Inflammatory macrophage treated with lipopolysaccharide for 4 hours (primary cell): ENCODE measurements around the gene TTLL12.
"Not testable (repeated sequence)": the region's sequence is repeated elsewhere in the genome, so short reads cannot be mapped to it uniquely, and the experiment has no call there.

Experiments
- DNase-seq: peaks from one replicate; pipeline ENCODE4 v3.0.0-alpha.2; 2020

Gene TTLL12

GRCh38 chr22:43152003-43152356 is 35.0 kb downstream of the TTLL12 start:
- DNase-seq: no peak

- DNase-seq: peak; percentile 60
Observed at GRCh38 chr22:43151251-43152002, 35.5 kb downstream of the TTLL12 start, which contains the start of gene TSPO. Gene TSPO (plus strand): TSS chr22:43151559. CDS start chr22:43159239, 7,680 bp downstream.

GRCh38 chr22:43150731-43151206 is 36.2 kb downstream of the TTLL12 start:
- no peak for DNase-seq

GRCh38 chr22:43148581-43148980 is 38.4 kb downstream of the TTLL12 start:
- peak; percentile 40 for DNase-seq

GRCh38 chr22:43147821-43148220 is 39.1 kb downstream of the TTLL12 start:
- DNase-seq: peak; percentile 76

GRCh38 chr22:43146332-43146731 is 40.6 kb downstream of the TTLL12 start:
- DNase-seq: peak; percentile 76

GRCh38 chr22:43145371-43145770 is 41.6 kb downstream of the TTLL12 start:
- not testable (repeated sequence) for DNase-seq

GRCh38 chr22:43144949-43145348 is 42.0 kb downstream of the TTLL12 start:
- no peak for DNase-seq

GRCh38 chr22:43142880-43143562 is 43.9 kb downstream of the TTLL12 start, which contains the start of gene MCAT:
Gene MCAT (minus strand): TSS chr22:43143398. CDS start chr22:43143348, 50 bp downstream.
- DNase-seq: peak; percentile 79

GRCh38 chr22:43136801-43137200 is 50.1 kb downstream of the TTLL12 start:
- DNase-seq: no peak

- peak; percentile 37 for DNase-seq
Observed at GRCh38 chr22:43136255-43136654, 50.7 kb downstream of the TTLL12 start.

- DNase-seq: no peak
Observed at GRCh38 chr22:43135565-43135964, 51.4 kb downstream of the TTLL12 start.

- no peak for DNase-seq
Observed at GRCh38 chr22:43134553-43134952, 52.4 kb downstream of the TTLL12 start.

- no peak for DNase-seq
Observed at GRCh38 chr22:43133401-43133800, 53.5 kb downstream of the TTLL12 start.

- no peak for DNase-seq
Observed at GRCh38 chr22:43131773-43132501, 55.0 kb downstream of the TTLL12 start.

- peak; percentile 41 for DNase-seq
Observed at GRCh38 chr22:43129426-43130425, 57.2 kb downstream of the TTLL12 start.

- DNase-seq: no peak
Observed at GRCh38 chr22:43128928-43129424, 58.0 kb downstream of the TTLL12 start.

GRCh38 chr22:43128116-43128515 is 58.8 kb downstream of the TTLL12 start:
- no peak for DNase-seq

GRCh38 chr22:43127166-43127908 is 59.6 kb downstream of the TTLL12 start:
- DNase-seq: no peak

- DNase-seq: peak; percentile 15
Observed at GRCh38 chr22:43126501-43127165, 60.3 kb downstream of the TTLL12 start.
